A549 (cell line): ENCODE results near the gene TRIO.

Experiments
- JUN ChIP-seq, 2 experiments: fragments of >200 bp; sonication (Bioruptor Twin); formaldehyde crosslinking; IDR thresholded peaks; 2 replicates in 1 of 2; 3 replicates in 1 of 2; pipeline ENCODE4 v1.6.1; 2016 to 2017
- POLR2A ChIP-seq: IDR thresholded peaks from 2 replicates; pipeline ENCODE4 v1.6.1; 2012; ENCODE audit warnings: mild to moderate bottlenecking, low read length
- RAD21 ChIP-seq, 2 experiments: fragments of >200 bp in 1 of 2; sonication (Bioruptor Twin) in 1 of 2; formaldehyde crosslinking in 1 of 2; IDR thresholded peaks in 1 of 2; conservative IDR thresholded peaks in 1 of 2; 2 replicates in 1 of 2; 3 replicates in 1 of 2; pipeline ENCODE4 v1.6.1; 2012 to 2018; ENCODE audit warnings: inconsistent platforms in 1 of 2
- SMC3 ChIP-seq: fragments of >200 bp; sonication (Bioruptor Twin); formaldehyde crosslinking; IDR thresholded peaks from 3 replicates; pipeline ENCODE4 v1.6.1; 2018; ENCODE audit warnings: inconsistent platforms
- TF ChIP-seq, protein P1 (sequence below): IDR thresholded peaks from 2 replicates; pipeline ENCODE4 v1.6.1; 2012
- TF ChIP-seq, protein P2 (sequence below): fragments of >200 bp; sonication (Bioruptor Twin); formaldehyde crosslinking; IDR thresholded peaks from 3 replicates; pipeline ENCODE4 v1.5.1; 2016

DNA sequence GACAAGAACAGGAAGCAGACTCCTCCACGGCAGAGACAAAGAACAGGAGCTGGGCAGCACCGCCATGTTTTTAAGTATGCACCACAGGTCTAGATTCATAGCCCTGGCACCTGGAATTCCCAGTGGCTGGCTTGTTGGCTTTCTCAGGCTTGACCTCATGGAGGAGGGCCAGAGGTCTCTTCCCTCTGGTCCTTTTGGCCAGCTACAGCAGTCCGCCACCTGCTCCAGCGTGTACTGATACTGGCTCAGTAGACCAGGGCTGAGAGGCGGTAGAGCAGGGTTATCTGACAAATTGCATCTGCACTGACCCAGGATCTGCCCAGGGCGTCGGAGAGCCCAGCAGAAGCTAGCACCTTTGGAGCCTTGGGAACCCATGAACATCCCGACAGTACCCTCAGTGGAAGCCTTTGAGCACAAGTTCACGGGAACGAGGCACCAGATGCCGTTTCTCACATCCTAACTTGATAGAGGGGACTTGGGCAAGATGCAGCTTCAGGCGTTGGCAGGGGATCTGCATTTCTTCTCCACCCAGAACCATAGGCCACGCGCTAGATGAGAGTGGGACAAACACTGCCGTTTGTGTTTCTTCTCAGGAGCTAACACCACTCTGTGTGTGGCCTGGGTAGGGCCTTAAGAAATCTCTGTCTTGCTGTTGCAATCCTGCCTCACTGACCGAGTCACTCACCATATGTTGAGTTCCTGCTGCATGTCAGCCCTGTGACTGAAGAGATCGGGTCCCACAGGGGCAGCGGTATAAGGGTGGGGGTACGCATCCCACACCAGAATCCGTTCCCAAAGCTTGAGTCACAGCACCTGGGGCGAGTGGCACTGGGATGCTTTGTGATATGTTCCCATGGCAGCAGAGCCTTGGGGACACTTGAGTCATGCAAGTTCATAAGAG is 348.1 kb downstream of the TRIO start:
- TF ChIP-seq, protein P1, sequence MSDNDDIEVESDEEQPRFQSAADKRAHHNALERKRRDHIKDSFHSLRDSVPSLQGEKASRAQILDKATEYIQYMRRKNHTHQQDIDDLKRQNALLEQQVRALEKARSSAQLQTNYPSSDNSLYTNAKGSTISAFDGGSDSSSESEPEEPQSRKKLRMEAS, result no peak
- no peak for TF ChIP-seq JUN (IDR thresholded peaks at IDR 0.05)
- TF ChIP-seq POLR2A, result no peak
- TF ChIP-seq, protein P2, sequence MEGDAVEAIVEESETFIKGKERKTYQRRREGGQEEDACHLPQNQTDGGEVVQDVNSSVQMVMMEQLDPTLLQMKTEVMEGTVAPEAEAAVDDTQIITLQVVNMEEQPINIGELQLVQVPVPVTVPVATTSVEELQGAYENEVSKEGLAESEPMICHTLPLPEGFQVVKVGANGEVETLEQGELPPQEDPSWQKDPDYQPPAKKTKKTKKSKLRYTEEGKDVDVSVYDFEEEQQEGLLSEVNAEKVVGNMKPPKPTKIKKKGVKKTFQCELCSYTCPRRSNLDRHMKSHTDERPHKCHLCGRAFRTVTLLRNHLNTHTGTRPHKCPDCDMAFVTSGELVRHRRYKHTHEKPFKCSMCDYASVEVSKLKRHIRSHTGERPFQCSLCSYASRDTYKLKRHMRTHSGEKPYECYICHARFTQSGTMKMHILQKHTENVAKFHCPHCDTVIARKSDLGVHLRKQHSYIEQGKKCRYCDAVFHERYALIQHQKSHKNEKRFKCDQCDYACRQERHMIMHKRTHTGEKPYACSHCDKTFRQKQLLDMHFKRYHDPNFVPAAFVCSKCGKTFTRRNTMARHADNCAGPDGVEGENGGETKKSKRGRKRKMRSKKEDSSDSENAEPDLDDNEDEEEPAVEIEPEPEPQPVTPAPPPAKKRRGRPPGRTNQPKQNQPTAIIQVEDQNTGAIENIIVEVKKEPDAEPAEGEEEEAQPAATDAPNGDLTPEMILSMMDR, result no peak
- no peak for TF ChIP-seq RAD21 (conservative IDR thresholded peaks at IDR 0.05 in 1 of 2, IDR thresholded peaks at IDR 0.05 in 1 of 2)
- no peak for TF ChIP-seq SMC3
